H1 (cell line): ENCODE data around the gene NQO2. TPM values are rescaled to one million over a fixed set of nuclear protein-coding genes. Genes with fewer than 3 reads are reported as not detected.

Experiments used
- BACH1 ChIP-seq: IDR thresholded peaks from 2 replicates; pipeline ENCODE4 v1.6.1; 2012; ENCODE audit warnings: low read length, improper control_type of control experiment
- BCL11A ChIP-seq, 2 experiments: IDR thresholded peaks; one replicate each; pipeline ENCODE4 v1.6.1; 2011; ENCODE audit warnings: low read depth in 2 of 2, low read length in 2 of 2, mild to moderate bottlenecking in 2 of 2
- CHD1 ChIP-seq: IDR thresholded peaks from 2 replicates; pipeline ENCODE4 v1.6.1; 2012; ENCODE audit warnings: low read depth, low read length, improper control_type of control experiment
- CHD2 ChIP-seq: IDR thresholded peaks from 2 replicates; pipeline ENCODE4 v1.6.1; 2012; ENCODE audit warnings: low read length, improper control_type of control experiment
- CREB1 ChIP-seq: IDR thresholded peaks from 2 replicates; pipeline ENCODE4 v1.6.1; 2012; ENCODE audit warnings: inconsistent platforms
- GABPA ChIP-seq: IDR thresholded peaks from 2 replicates; pipeline ENCODE4 v1.6.1; 2011; ENCODE audit warnings: mild to moderate bottlenecking, low read length, moderate library complexity, borderline replicate concordance; ENCODE audit not compliant: insufficient read depth
- GTF2F1 ChIP-seq: IDR thresholded peaks from 2 replicates; pipeline ENCODE4 v1.6.1; 2012; ENCODE audit warnings: low read depth, low read length, improper control_type of control experiment, borderline replicate concordance
- HDAC2 ChIP-seq, 2 experiments: fragments of 300-600 bp in 1 of 2; sonication (generic) in 1 of 2; IDR thresholded peaks; 2 replicates each; pipeline ENCODE4 v1.6.1; 2011 to 2012; ENCODE audit warnings: low read depth in 2 of 2, low read length in 2 of 2, mild to moderate bottlenecking in 2 of 2, moderate library complexity in 2 of 2, borderline replicate concordance in 1 of 2, inconsistent platforms in 1 of 2
- MAFK ChIP-seq: IDR thresholded peaks from 2 replicates; pipeline ENCODE4 v1.6.1; 2012; ENCODE audit warnings: low read depth, mild to moderate bottlenecking, improper control_type of control experiment, low read length
- NRF1 ChIP-seq: IDR thresholded peaks from 2 replicates; pipeline ENCODE4 v1.6.1; 2011; ENCODE audit warnings: mild to moderate bottlenecking, low read depth, low read length, improper control_type of control experiment
- POLR2A ChIP-seq, 2 experiments: IDR thresholded peaks; 1 replicate in 1 of 2; 2 replicates in 1 of 2; pipeline ENCODE4 v1.6.1; 2011; ENCODE audit warnings: low read depth in 2 of 2, low read length in 2 of 2, mild to moderate bottlenecking in 2 of 2; ENCODE audit errors: control extremely low read depth in 1 of 2
- POU5F1 ChIP-seq: IDR thresholded peaks from 2 replicates; pipeline ENCODE4 v1.6.1; 2011; ENCODE audit warnings: low read depth, mild to moderate bottlenecking, low read length, moderate library complexity
- RBBP5 ChIP-seq: IDR thresholded peaks from 2 replicates; pipeline ENCODE4 v1.7.1; 2012; ENCODE audit warnings: low read depth, mild to moderate bottlenecking, inconsistent platforms, low read length, moderate library complexity, borderline replicate concordance
- RFX5 ChIP-seq: IDR thresholded peaks from 2 replicates; pipeline ENCODE4 v1.6.1; 2011; ENCODE audit warnings: low read depth, low read length, improper control_type of control experiment, borderline replicate concordance
- TAF1 ChIP-seq: IDR thresholded peaks from 2 replicates; pipeline ENCODE4 v1.6.1; 2011; ENCODE audit warnings: mild to moderate bottlenecking, low read depth, low read length
- TCF12 ChIP-seq: IDR thresholded peaks from 2 replicates; pipeline ENCODE4 v1.6.1; 2011; ENCODE audit warnings: low read depth, mild to moderate bottlenecking, low read length
- YY1 ChIP-seq: IDR thresholded peaks from 2 replicates; pipeline ENCODE4 v1.6.1; 2011; ENCODE audit warnings: low read depth, mild to moderate bottlenecking, low read length
- ZNF274 ChIP-seq: IDR thresholded peaks from 2 replicates; pipeline ENCODE4 v1.7.0; 2012; ENCODE audit warnings: low read length, borderline replicate concordance; ENCODE audit errors: extremely low read depth
- polyA plus RNA-seq, 7 experiments: library from polyadenylated mRNA; depleted of rRNA in 3 of 7; stranded (reverse) in 5 of 7; unstranded in 2 of 7; fragments of >200 nt in 5 of 7; fragments of 200-250 nt in 2 of 7; gene quantifications; 1 replicate in 5 of 7; 2 replicates in 1 of 7; 4 replicates in 1 of 7; pipeline versions ENCODE4 v1.2.1 to v1.2.3, GENCODE V29; 2011 to 2013; ENCODE audit warnings: missing spikeins in 2 of 7, mixed read lengths in 2 of 7
- total RNA-seq: library from RNA; stranded (reverse); fragmentation: NEBNext Ultra II Directional; extraction: Animal tissue kit (Norgen Biotek cat#: 25700); gene quantifications from 2 replicates; pipeline ENCODE4 v1.2.1, GENCODE V29; 2021
- TF ChIP-seq, protein P1 (sequence below): IDR thresholded peaks from 2 replicates; pipeline ENCODE4 v1.6.1; 2012; ENCODE audit warnings: inconsistent platforms
- TF ChIP-seq, protein P2 (sequence below), 3 experiments: IDR thresholded peaks; 1 replicate in 2 of 3; 2 replicates in 1 of 3; pipeline versions ENCODE4 v1.5.1 to v1.6.1; 2011; ENCODE audit warnings: low read length in 3 of 3, mild to moderate bottlenecking in 3 of 3, inconsistent platforms in 2 of 3, low read depth in 1 of 3, moderate library complexity in 1 of 3; ENCODE audit not compliant: insufficient read depth in 1 of 3; ENCODE audit errors: control extremely low read depth in 1 of 3
- TF ChIP-seq, protein P3 (sequence below): IDR thresholded peaks from 2 replicates; pipeline ENCODE4 v1.6.1; 2012; ENCODE audit warnings: inconsistent platforms

NQO2 gene
- total and polyA plus RNA-seq, 2 of the 8 experiments (the other 6 are each of a cell fraction or from before 2014, with no cell fraction given), result 135 to 168 TPM

DNA sequence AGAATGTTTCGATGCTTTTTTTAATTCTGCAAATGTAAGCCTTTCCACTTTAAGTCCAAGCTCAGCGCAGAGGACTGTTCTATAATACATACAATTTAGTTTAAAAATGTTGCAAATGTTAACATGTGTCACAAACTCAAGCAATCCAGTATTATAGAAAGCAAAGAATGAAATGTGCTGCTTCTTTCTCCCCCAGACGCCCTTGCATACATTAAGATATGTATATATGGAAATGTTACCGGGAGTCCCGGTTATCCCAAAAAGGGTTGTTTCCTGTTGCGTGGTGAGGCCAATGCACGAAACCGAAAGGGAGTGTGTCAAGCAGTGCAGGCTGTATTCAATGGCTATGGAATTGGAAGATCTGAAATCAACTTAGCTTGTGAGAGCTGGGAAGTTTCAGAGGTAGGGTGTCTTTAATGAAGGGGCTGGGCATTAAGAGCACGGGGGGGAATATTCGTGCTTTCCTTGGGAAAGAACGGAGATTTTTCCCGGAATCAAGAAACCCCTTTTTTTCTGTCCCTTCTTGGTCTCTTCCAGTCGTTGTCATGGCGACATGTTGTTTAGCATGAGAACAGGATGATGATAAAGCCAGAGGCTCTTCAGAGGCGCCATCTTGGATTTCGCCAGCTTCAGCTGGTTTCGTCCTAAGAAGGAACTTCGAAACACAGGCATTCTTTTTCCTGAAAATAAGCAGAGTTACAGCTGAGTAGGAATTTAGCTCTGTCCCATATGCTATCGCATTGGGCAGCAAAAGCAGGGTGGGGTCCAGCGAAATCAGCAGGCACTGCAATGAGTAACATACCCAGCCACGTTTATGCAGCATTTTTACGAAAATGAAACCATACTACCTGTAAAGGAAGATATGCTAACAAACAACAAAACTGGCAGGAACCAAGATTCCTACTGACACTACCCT, 10.1 kb upstream of the NQO2 start (continued):
- TF ChIP-seq HDAC2 (IDR thresholded peaks at IDR 0.05; ENCODE audit: borderline replicate concordance in 1 of 2, low read depth in 2 of 2, low read length in 2 of 2) (no peak), RFX5 (no peak), RBBP5 (no peak), TAF1 (peak; percentile 84), GTF2F1 (no peak), CHD1 (peak; percentile 88; the same call in 1 of the 2 replicates), NRF1 (no peak), MAFK (0 out of 2 replicates have a peak, but pooled peaks have one; percentile 1), POLR2A (IDR thresholded peaks at IDR 0.05; ENCODE audit: control extremely low read depth in 1 of 2, low read depth in 2 of 2, low read length in 2 of 2) (peak; percentile 28 to 89), YY1 (peak; percentile 99), POU5F1 (peak; percentile 56; the same call in 1 of the 2 replicates), BACH1 (no peak), CREB1 (peak; percentile 38; the same call in 1 of the 2 replicates), CHD2 (peak; percentile 6; the same call in 1 of the 2 replicates), ZNF274 (no peak), BCL11A (IDR thresholded peaks at IDR 0.05; ENCODE audit: low read depth in 2 of 2, low read length in 2 of 2) (no peak), TCF12 (no peak), GABPA (no peak)
- TF ChIP-seq, protein P1, sequence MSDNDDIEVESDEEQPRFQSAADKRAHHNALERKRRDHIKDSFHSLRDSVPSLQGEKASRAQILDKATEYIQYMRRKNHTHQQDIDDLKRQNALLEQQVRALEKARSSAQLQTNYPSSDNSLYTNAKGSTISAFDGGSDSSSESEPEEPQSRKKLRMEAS, result peak; percentile 37; the same call in 1 of the 2 replicates
- TF ChIP-seq, protein P2, sequence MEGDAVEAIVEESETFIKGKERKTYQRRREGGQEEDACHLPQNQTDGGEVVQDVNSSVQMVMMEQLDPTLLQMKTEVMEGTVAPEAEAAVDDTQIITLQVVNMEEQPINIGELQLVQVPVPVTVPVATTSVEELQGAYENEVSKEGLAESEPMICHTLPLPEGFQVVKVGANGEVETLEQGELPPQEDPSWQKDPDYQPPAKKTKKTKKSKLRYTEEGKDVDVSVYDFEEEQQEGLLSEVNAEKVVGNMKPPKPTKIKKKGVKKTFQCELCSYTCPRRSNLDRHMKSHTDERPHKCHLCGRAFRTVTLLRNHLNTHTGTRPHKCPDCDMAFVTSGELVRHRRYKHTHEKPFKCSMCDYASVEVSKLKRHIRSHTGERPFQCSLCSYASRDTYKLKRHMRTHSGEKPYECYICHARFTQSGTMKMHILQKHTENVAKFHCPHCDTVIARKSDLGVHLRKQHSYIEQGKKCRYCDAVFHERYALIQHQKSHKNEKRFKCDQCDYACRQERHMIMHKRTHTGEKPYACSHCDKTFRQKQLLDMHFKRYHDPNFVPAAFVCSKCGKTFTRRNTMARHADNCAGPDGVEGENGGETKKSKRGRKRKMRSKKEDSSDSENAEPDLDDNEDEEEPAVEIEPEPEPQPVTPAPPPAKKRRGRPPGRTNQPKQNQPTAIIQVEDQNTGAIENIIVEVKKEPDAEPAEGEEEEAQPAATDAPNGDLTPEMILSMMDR (IDR thresholded peaks at IDR 0.05; ENCODE audit: control extremely low read depth in 1 of 3, insufficient read depth in 1 of 3, low read depth in 1 of 3, low read length in 3 of 3), result no peak
- TF ChIP-seq, protein P3, sequence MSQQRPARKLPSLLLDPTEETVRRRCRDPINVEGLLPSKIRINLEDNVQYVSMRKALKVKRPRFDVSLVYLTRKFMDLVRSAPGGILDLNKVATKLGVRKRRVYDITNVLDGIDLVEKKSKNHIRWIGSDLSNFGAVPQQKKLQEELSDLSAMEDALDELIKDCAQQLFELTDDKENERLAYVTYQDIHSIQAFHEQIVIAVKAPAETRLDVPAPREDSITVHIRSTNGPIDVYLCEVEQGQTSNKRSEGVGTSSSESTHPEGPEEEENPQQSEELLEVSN, result no peak
